Aorta (tissue), 5 donors: ENCODE measurements around the gene RNF144B. TPM values are rescaled to one million over a fixed set of nuclear protein-coding genes. Genes with fewer than 3 reads are reported as not detected.

Source experiments
- ATAC-seq: fragments of 200-7000 bp; cut with Tn5 transposase; one replicate; pipeline ENCODE4 v1.9.1; 2022; ENCODE audit warnings: moderate library complexity; ENCODE audit not compliant: low FRiP score
- DNase-seq, 2 donors: peaks; one replicate each; pipeline ENCODE4 v3.0.0-alpha.2; 2020
- H3K27ac ChIP-seq, 2 donors: one replicate each; pipeline ENCODE4 v1.5.1; 2013; ENCODE audit warnings: low read length in 2 of 2, mild to moderate bottlenecking in 2 of 2, moderate library complexity in 2 of 2, control low read depth in 1 of 2, inconsistent platforms in 1 of 2, low read depth in 1 of 2
- H3K27me3 ChIP-seq, 2 donors: one replicate each; pipeline ENCODE4 v1.6.1; 2013; ENCODE audit warnings: control low read depth in 1 of 2, low read length in 1 of 2, mild to moderate bottlenecking in 1 of 2, moderate library complexity in 1 of 2; ENCODE audit not compliant: insufficient read depth in 2 of 2, control insufficient read depth in 1 of 2
- H3K36me3 ChIP-seq, 2 donors: one replicate each; pipeline ENCODE4 v1.6.1; 2013; ENCODE audit warnings: control low read depth in 1 of 2, low read length in 1 of 2, mild to moderate bottlenecking in 1 of 2; ENCODE audit not compliant: insufficient read depth in 2 of 2, control insufficient read depth in 1 of 2
- H3K4me1 ChIP-seq, 2 donors: one replicate each; pipeline ENCODE4 v1.6.1; 2013; ENCODE audit warnings: low read length in 2 of 2, control low read depth in 1 of 2, mild to moderate bottlenecking in 1 of 2, moderate library complexity in 1 of 2; ENCODE audit not compliant: insufficient read depth in 2 of 2, control insufficient read depth in 1 of 2
- H3K4me3 ChIP-seq, 2 donors: one replicate each; pipeline ENCODE4 v1.5.1; 2013; ENCODE audit warnings: low read length in 2 of 2, control low read depth in 1 of 2, mild to moderate bottlenecking in 1 of 2
- H3K9me3 ChIP-seq: one replicate; pipeline ENCODE4 v1.6.1; 2013; ENCODE audit warnings: mild to moderate bottlenecking, low read length; ENCODE audit not compliant: control insufficient read depth
- WGBS, 2 donors: extraction: QIAGEN DNeasy Blood & Tissue Kit; methylation state at CpG; one replicate each; pipeline ENCODE4 v1.1.7; 2013; 5-methylcytosine and 5-hydroxymethylcytosine counted together
- intact Hi-C, 2 donors: fragments of 100-400 bp; cut with DNase I; formaldehyde crosslinking; loops; one replicate each; pipeline versions ENCODE4 v1.14.2 to v1.15.0; 2022
- polyA plus RNA-seq, 2 donors: library from polyadenylated mRNA; stranded (reverse); fragments of 200-250 nt; gene quantifications; one replicate each; pipeline ENCODE4 v1.2.3, GENCODE V29; 2013
- total RNA-seq, 2 donors: library from RNA; stranded (reverse); fragmentation: NEBNext Ultra II Directional; extraction: Animal tissue kit (Norgen Biotek cat#: 25700); gene quantifications; one replicate each; pipeline ENCODE4 v1.2.1, GENCODE V29; 2021
- donor health status: healthy with polysubstance abuse.
- donor health status: Bipolar disorder and iron deficiency.
- donor health status: DM: no; HTN: no; CAD: no.
- donor health status: DM: no; HTN: no; CAD: no.
- donor health status: DM: yes; HTN: yes; CAD: no.

The RNF144B gene
- total and polyA plus RNA-seq, 4 donors = 4.9 to 35.9 (median 15.2) TPM

DNA sequence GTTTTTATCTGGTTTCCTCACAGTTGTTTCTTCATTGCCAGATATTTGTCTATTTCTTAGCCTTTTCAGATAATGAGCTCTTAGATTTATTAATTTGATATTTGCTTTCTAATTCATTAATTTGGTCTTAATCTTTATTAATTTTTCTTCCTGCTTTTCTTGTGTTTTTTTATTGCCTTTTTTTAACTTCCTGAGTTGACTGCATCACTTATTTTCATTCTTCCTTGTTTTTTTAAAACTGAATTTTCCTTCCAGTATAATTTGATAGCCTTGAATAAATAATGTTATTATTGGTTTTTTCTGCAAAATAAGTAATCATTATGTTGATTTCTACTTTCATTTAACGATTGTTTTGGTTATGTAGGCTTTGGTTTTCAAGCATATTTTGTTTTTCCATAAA is 91.5 kb downstream of the RNF144B start:
- ATAC-seq (no peak), DNase-seq (no peak)
- Histone ChIP-seq H3K4me3 (no peak overlapping the region), H3K36me3 (no peaks in the 10 kb centered on the region), H3K27me3 (no peaks in the 10 kb centered on the region), H3K4me1 (no peaks in the 10 kb centered on the region), H3K9me3 (no peaks in the 10 kb centered on the region), H3K27ac (no peak overlapping the region)
- WGBS, 2 donors = 80 to 82% methylated on average over 1 of the region's 1 CpG
- intact Hi-C loops = no loop called here

DNA sequence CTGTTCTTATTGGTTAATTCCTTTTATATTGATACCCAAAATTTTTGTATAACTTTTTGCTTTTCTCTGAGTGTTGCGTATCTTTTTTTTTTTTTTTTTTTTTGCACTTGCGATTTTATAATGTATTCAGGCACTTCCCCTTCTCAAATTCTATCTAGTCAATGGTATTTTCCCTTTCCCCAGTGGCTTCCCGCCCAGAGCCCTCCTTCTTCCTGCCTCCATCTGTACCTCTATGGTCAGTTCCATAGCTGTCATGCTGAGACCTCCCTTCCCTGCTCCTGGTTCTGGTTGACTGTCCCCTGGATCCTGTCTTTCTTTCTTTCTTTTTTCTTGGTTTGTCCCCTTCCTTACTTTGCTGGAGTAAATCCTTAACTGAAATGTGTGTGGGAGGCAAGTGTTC is 94.7 kb downstream of the RNF144B start:
- intact Hi-C loops = no loop called here
- ATAC-seq (no peak), DNase-seq (no peak)
- Histone ChIP-seq H3K9me3 (no peaks in the 10 kb centered on the region), H3K27me3 (no peaks in the 10 kb centered on the region), H3K4me3 (no peak overlapping the region), H3K4me1 (no peaks in the 10 kb centered on the region), H3K27ac (no peak overlapping the region), H3K36me3 (no peaks in the 10 kb centered on the region)
- 95% methylated on average over 3 of the region's 3 CpGs for WGBS, 2 donors

DNA sequence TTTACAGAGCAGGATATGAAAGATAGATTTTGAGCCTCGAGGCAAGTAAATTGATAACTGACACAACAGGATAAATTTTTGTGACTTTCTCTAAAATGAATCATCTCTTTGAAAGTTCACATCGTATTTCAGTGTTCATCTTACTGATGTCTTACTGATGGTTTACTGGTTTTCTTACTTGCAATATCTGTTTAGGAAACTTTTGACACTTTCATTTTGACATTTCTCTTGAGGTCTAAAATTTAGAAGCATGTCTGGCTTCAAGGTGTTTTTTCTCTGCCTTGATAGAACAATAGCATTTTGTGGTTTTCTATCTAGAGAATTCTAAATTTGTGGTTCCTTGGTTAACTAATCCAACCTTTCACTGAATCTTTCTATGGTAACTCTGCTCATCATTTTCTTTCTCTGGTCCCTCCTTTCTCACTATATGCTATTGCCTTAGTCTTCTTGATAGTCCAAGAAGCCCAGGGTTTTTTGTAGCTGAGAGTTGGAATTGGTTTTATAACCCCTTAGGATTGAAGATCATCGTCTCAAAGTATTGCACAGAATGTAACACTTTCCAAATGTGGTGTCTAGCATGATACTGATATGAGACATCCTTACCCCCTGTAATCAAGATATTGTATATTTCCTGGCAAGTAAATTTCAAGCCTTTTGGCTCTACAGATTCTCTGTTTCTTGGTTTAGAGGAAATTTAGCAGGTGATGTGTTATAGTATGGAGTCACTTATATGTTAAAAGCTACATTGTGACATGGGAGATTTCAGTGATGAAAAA is 98.7 kb downstream of the RNF144B start:
- Histone ChIP-seq H3K27ac (no peak overlapping the region), H3K9me3 (no peaks in the 10 kb centered on the region), H3K4me1 (no peaks in the 10 kb centered on the region), H3K36me3 (no peaks in the 10 kb centered on the region), H3K4me3 (no peak overlapping the region), H3K27me3 (no peaks in the 10 kb centered on the region)
- intact Hi-C loops = no loop called here
- 60% methylated on average over 3 of the region's 3 CpGs for WGBS, 2 donors
- no peak for DNase-seq
- ATAC-seq = no peak

DNA sequence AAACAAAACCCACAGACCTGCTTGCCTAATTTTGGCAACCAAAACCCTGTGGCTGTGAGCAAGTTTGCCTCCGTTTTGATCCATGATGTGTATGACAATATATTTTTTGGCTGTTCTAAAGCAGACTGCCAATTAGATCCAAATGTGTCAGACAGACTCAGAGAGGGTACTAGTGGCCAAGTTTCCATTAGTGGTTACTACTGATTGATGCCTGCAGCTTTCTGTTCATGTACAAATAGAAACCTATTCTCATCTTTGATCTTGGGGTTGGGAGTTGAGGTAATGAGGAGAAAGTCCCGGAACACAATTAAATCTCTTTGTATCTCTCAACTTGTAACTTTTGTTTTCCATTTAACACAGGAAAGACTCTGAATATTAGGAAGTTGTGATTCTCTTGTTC is 100.9 kb downstream of the RNF144B start:
- intact Hi-C loops = no loop called here

DNA sequence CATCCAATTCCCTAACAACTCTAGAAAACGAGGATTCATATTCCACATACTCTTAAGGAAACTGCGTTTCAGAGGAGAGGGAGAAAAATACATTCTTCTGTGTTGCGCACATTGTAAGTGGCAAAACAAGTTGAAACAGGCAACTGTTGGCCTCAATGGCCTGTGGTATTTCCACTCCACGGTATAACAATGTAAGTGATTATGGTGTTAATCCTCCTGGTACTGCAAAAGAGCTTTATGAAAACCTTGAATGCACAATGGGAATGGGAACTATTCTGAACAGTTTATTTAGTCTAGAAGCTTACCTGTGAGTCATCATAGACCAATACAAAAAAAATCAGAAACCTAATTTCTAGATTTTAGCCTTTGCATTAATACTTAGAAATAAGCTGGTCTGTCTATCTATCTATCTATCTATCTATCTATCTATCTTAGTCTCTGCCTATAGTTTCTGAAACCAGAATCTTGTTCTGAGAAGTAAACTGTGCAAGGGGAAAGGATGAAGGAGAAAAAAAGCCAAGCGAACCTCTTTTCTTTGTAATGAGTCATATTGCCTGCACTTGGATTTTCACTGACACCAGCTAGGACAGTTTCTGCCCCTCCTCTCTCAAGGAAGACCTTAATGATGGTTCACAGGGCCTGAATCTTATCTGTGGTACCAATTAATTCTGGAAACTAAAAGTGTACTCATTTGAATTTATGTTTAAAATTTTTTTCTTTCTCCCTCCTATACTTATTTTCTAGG is 101.5 kb downstream of the RNF144B start:
- ATAC-seq (no peak), DNase-seq (no peak)
- intact Hi-C loops = no loop called here
- no peak overlapping the region for H3K27ac ChIP-seq
- H3K36me3 ChIP-seq = no peaks in the 10 kb centered on the region
- no peaks in the 10 kb centered on the region for H3K4me1 ChIP-seq
- H3K9me3 ChIP-seq = no peaks in the 10 kb centered on the region
- H3K27me3 ChIP-seq = no peaks in the 10 kb centered on the region
- 92 to 93% methylated on average over 5 of the region's 5 CpGs for WGBS, 2 donors
- H3K4me3 ChIP-seq = no peak overlapping the region

More for the DNA sequence above, 100.9 kb downstream of the RNF144B start:
- Histone ChIP-seq H3K36me3 (no peaks in the 10 kb centered on the region), H3K4me3 (no peak overlapping the region), H3K4me1 (no peaks in the 10 kb centered on the region), H3K9me3 (no peaks in the 10 kb centered on the region), H3K27me3 (no peaks in the 10 kb centered on the region), H3K27ac (no peak overlapping the region)
- 64 to 67% methylated on average over 2 of the region's 2 CpGs for WGBS, 2 donors
- ATAC-seq = no peak
- no peak for DNase-seq

DNA sequence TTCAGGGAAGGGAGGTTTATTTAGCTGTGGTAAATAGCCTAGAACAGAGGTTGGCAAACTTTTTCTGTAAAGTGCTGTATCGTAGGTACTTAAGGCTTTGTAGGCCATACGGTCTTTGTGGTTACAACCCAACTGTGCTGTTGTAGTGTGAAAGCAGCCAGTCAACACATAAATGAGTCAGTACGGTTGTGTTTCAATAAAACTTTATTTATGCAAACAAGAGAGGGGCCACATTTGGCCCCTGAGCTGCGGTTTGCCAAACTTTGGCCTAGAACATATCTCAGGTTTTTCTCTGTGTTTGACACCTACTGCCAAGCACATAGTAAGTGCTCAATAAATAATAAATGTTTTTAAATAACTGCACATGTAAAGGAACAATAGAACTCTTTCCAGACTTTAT is 102.2 kb downstream of the RNF144B start:
- Histone ChIP-seq H3K27ac (no peak overlapping the region), H3K36me3 (no peaks in the 10 kb centered on the region), H3K4me1 (no peaks in the 10 kb centered on the region), H3K4me3 (no peak overlapping the region), H3K9me3 (no peaks in the 10 kb centered on the region), H3K27me3 (no peaks in the 10 kb centered on the region)
- ATAC-seq (no peak), DNase-seq (no peak)
- intact Hi-C loops = no loop called here
- WGBS, 2 donors = 84 to 97% methylated on average over 4 of the region's 4 CpGs

DNA sequence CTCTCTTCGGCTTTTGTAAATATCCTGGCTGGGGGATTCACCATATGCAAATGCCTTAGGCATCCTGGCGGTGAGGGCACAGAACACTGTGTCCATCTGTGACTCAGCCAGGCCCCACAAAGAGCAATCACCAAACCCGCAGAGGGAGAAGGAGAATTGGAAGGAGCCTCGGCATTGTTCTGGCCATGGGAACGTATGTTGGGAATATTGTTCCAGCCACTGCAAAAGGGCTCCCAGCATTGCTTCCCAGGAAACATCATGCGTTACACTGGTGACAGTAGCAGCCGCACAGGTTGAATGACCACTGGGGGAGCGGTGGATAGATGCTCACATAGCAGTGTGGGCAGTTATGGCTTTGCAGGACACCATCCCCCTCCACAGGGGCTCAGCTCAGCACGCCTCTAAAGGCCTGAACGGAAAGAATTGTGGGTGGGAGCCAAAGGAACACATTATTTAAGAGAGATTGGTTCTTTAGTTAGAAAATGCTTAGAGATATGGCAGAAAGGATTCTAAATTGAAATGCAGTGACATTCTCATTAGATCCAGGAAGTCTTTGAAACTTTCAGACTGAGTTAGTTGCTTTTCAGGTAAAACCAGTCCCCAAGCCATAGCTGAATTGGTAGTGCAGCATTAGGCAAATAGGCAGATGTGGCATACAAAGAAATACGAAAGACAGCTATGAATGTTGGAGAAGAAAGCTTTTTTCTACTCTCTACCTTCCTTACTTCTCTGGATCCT is 104.3 kb downstream of the RNF144B start:
- no peak overlapping the region for H3K4me3 ChIP-seq
- ATAC-seq = no peak
- H3K4me1 ChIP-seq = no peaks in the 10 kb centered on the region
- WGBS, 2 donors = 91 to 96% methylated on average over 11 of the region's 11 CpGs
- DNase-seq = no peak
- intact Hi-C loops = no loop called here
- H3K36me3 ChIP-seq = no peaks in the 10 kb centered on the region
- H3K9me3 ChIP-seq = no peaks in the 10 kb centered on the region
- H3K27ac ChIP-seq = no peak overlapping the region
- no peaks in the 10 kb centered on the region for H3K27me3 ChIP-seq

DNA sequence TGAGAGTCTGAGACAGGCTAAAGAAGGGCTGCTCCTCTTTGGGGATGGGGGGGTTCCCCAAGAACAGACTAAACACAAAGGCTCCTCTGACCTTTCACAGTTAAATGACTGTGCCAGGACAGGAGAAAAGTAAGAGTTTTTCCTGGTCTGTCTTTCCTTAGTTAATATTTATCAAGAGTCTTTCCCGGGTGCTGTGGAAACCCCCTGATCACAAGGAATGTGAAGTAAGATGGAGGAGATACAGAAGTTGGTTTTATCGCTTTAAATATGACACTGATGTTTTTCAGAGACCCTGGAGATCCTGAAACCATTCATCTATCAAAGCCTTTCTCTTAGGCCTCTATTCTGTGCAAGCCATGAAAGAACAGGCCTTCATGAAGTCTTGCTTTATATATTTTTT is 105.8 kb downstream of the RNF144B start:
- DNase-seq (no peak), ATAC-seq (no peak)
- intact Hi-C loops = no loop called here
- 69 to 83% methylated on average over 2 of the region's 2 CpGs for WGBS, 2 donors
- Histone ChIP-seq H3K9me3 (no peaks in the 10 kb centered on the region), H3K36me3 (no peaks in the 10 kb centered on the region), H3K4me1 (no peaks in the 10 kb centered on the region), H3K27ac (no peak overlapping the region), H3K4me3 (no peak overlapping the region), H3K27me3 (no peaks in the 10 kb centered on the region)
